Activated B cell treated with CpG ODN at 0.5 μM for 24 hours (primary cell): ENCODE measurements around the gene NUDT2. TPM values are rescaled to one million over a fixed set of nuclear protein-coding genes. Genes with fewer than 3 reads are reported as not detected.
"Not testable (repeated sequence)": the region's sequence is repeated elsewhere in the genome, so short reads cannot be mapped to it uniquely, and the experiment has no call there.

Experiments
- ATAC-seq: fragments of 200-7000 bp; cut with Tn5 transposase; one replicate; pipeline ENCODE4 v1.10.0; 2021; ENCODE audit warnings: low read depth, mild to moderate bottlenecking, moderate library complexity
- CTCF ChIA-PET: fragments of 350-600 bp; sonication (Branson Sonifier 250); formaldehyde crosslinking; loops from one replicate; lab custom pipeline; 2021; ENCODE audit warnings: antibody characterized with exemption; lab: Charles Lee
- POLR2A ChIA-PET: fragments of 350-600 bp; sonication (Branson Sonifier 250); formaldehyde crosslinking; loops from one replicate; lab custom pipeline; 2021; ENCODE audit warnings: antibody characterized with exemption; lab: Charles Lee
- DNase-seq: peaks from one replicate; pipeline ENCODE4 v3.0.0; 2022
- H3K27ac Mint-ChIP-seq: one replicate; pipeline ENCODE4 v1.8.0; 2020; ENCODE audit warnings: mixed read lengths
- H3K27me3 Mint-ChIP-seq: one replicate; pipeline ENCODE4 v1.8.0; 2021; ENCODE audit warnings: mixed read lengths
- H3K36me3 Mint-ChIP-seq: one replicate; pipeline ENCODE4 v1.8.0; 2021; ENCODE audit warnings: low read depth, mixed read lengths
- H3K4me1 Mint-ChIP-seq: one replicate; pipeline ENCODE4 v1.8.0; 2021; ENCODE audit warnings: mixed read lengths
- H3K4me3 Mint-ChIP-seq: one replicate; pipeline ENCODE4 v1.8.0; 2020; ENCODE audit warnings: mild to moderate bottlenecking, mixed read lengths
- H3K9me3 Mint-ChIP-seq: one replicate; pipeline ENCODE4 v1.8.0; 2020; ENCODE audit warnings: mixed read lengths
- CTCF ChIP-seq: fragments of 200-600 bp; IDR thresholded peaks from one replicate; pipeline ENCODE4 v1.8.0; 2022; ENCODE audit warnings: antibody characterized with exemption, mild to moderate bottlenecking
- intact Hi-C: fragments of 100-400 bp; cut with micrococcal nuclease; formaldehyde crosslinking; loops from one replicate; pipeline ENCODE4 v1.15.1; 2024
- total RNA-seq: library from RNA; stranded (reverse); gene quantifications from 2 replicates; pipeline ENCODE4 v1.2.3, GENCODE V29; 2022

Gene NUDT2
- total RNA-seq, 1 donor from 2014 or later: 19.7 TPM

GRCh38 chr9:34346873-34347799, 17.8 kb downstream of the NUDT2 start:
- ChIA-PET POLR2A (interaction anchor here (0.6 to 0.9 kb wide), 2 partner anchors 298 to 943 kb away, joined by 4 read pairs; partner anchors contain the start of gene UBAP2), CTCF (no interaction called here)
- Mint-ChIP-seq H3K4me1 (no peaks in the 10 kb centered on the region), H3K9me3 (no peaks in the 10 kb centered on the region), H3K36me3 (peaks cover 24% of the 10 kb centered on the region), H3K27ac (no peak overlapping the region), H3K4me3 (no peak overlapping the region), H3K27me3 (no peaks in the 10 kb centered on the region)
- TF ChIP-seq CTCF: no peak
- no peak for ATAC-seq
- intact Hi-C loops: no loop called here
- DNase-seq: no peak

GRCh38 chr9:34347800-34348158, 18.4 kb downstream of the NUDT2 start:
- intact Hi-C loops: no loop called here
- Mint-ChIP-seq H3K4me3 (no peak overlapping the region), H3K27ac (no peak overlapping the region)

GRCh38 chr9:34349324-34349723, 20.0 kb downstream of the NUDT2 start:
- ATAC-seq: no peak
- Mint-ChIP-seq H3K27ac (no peak overlapping the region), H3K4me1 (no peaks in the 10 kb centered on the region), H3K4me3 (no peak overlapping the region), H3K27me3 (no peaks in the 10 kb centered on the region), H3K9me3 (no peaks in the 10 kb centered on the region), H3K36me3 (peaks cover 9% of the 10 kb centered on the region)
- POLR2A ChIA-PET: no interaction called here
- CTCF ChIA-PET: no interaction called here
- DNase-seq: no peak
- no peak for TF ChIP-seq CTCF
- intact Hi-C loops: no loop called here

More at GRCh38 chr9:34347800-34348158, 18.4 kb downstream of the NUDT2 start:
- no peaks in the 10 kb centered on the region for H3K27me3 Mint-ChIP-seq
- H3K4me1 Mint-ChIP-seq: no peaks in the 10 kb centered on the region
- no peak for TF ChIP-seq CTCF
- no peak for ATAC-seq
- POLR2A ChIA-PET: no interaction called here
- CTCF ChIA-PET: no interaction called here
- no peak for DNase-seq
- peaks cover 19% of the 10 kb centered on the region for H3K36me3 Mint-ChIP-seq
- no peaks in the 10 kb centered on the region for H3K9me3 Mint-ChIP-seq

- H3K27me3 Mint-ChIP-seq, POLR2A ChIA-PET, ATAC-seq, H3K27ac Mint-ChIP-seq, intact Hi-C loops, H3K4me1 Mint-ChIP-seq, CTCF ChIA-PET, DNase-seq, H3K4me3 Mint-ChIP-seq: not testable (repeated sequence)
- Mint-ChIP-seq H3K9me3 (peaks cover 12% of the 10 kb centered on the region), H3K36me3 (peaks cover 16% of the 10 kb centered on the region)
Observed at GRCh38 chr9:34352122-34352652, 22.8 kb downstream of the NUDT2 start.

DNA sequence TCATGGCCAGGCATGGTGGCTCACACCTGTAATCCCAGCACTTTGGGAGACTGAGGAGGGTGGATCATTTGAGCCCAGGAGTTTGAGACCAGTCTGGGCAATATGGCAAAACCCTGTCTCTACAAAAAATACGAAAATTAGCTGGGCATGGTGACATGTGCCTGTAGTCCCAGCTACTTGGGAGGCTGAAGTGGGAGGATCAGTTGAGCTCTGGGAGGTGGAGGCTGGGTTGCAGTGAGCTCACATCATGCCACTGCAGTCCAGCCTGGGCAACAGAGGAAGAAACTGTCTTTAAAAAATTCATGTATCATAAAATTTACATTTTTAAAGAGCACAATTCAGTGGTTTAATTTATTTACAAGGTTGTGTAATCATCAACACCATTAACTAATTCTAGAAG, 23.6 kb downstream of the NUDT2 start:
- peaks cover 17% of the 10 kb centered on the region for H3K36me3 Mint-ChIP-seq
- H3K9me3 Mint-ChIP-seq: peaks cover 13% of the 10 kb centered on the region
- POLR2A ChIA-PET: interaction anchor here (0.7 kb wide), 1 partner anchor 64 kb away, joined by 4 read pairs; no protein-coding TSS in a partner anchor
- intact Hi-C loops, H3K27me3 Mint-ChIP-seq, DNase-seq, ATAC-seq, CTCF ChIA-PET, H3K27ac Mint-ChIP-seq, H3K4me1 Mint-ChIP-seq, H3K4me3 Mint-ChIP-seq: not testable (repeated sequence)

- TF ChIP-seq CTCF: no peak
- no peak for DNase-seq
- Mint-ChIP-seq H3K4me1 (no peaks in the 10 kb centered on the region), H3K9me3 (peaks cover 4% of the 10 kb centered on the region), H3K27ac (no peak overlapping the region), H3K27me3 (no peaks in the 10 kb centered on the region), H3K4me3 (no peak overlapping the region), H3K36me3 (peaks cover 3% of the 10 kb centered on the region)
- ATAC-seq: no peak
- ChIA-PET POLR2A (no interaction called here), CTCF (no interaction called here)
- intact Hi-C loops: no loop called here
Observed at GRCh38 chr9:34362614-34363214, 33.3 kb downstream of the NUDT2 start.
